K562 (cell line): ENCODE measurements around the gene TNPO3. TPM values are rescaled to one million over a fixed set of nuclear protein-coding genes. Genes with fewer than 3 reads are reported as not detected.

Experiments
- BCOR ChIP-seq: fragments of 450-650 bp; IDR thresholded peaks from 2 replicates; pipeline ENCODE4 v1.6.1; 2016
- BMI1 ChIP-seq: fragments of 150-350 bp; IDR thresholded peaks from 2 replicates; pipeline ENCODE4 v1.6.1; 2014; ENCODE audit warnings: low read length
- ESRRA ChIP-seq: fragments of 450-650 bp; IDR thresholded peaks from 2 replicates; pipeline ENCODE4 v1.6.1; 2014; ENCODE audit warnings: low read depth, mild to moderate bottlenecking, moderate library complexity, borderline replicate concordance
- MEF2D ChIP-seq: conservative IDR thresholded peaks from 2 replicates; pipeline ENCODE4 v1.6.1; 2016; ENCODE audit warnings: low read depth, missing genetic modification characterization, missing compliant biosample characterization
- PHF20 ChIP-seq: fragments of 450-650 bp; IDR thresholded peaks from 2 replicates; pipeline ENCODE4 v1.6.1; 2018; ENCODE audit not compliant: partially characterized antibody
- PTRF ChIP-seq: fragments of 450-650 bp; IDR thresholded peaks from 2 replicates; pipeline ENCODE4 v1.6.1; 2016; ENCODE audit warnings: mild to moderate bottlenecking, missing genetic modification characterization, missing compliant biosample characterization
- SMAD1 ChIP-seq: fragments of 150-350 bp; IDR thresholded peaks from 2 replicates; pipeline ENCODE4 v1.6.1; 2014; ENCODE audit warnings: low read length, low read depth; ENCODE audit not compliant: partially characterized antibody
- THRAP3 ChIP-seq: fragments of 450-650 bp; IDR thresholded peaks from 2 replicates; pipeline ENCODE4 v1.6.1; 2016; ENCODE audit warnings: mild to moderate bottlenecking, inconsistent platforms, borderline replicate concordance
- ZBTB7A ChIP-seq: IDR thresholded peaks from 2 replicates; pipeline ENCODE4 v1.6.1; 2011; ENCODE audit warnings: low read depth, mild to moderate bottlenecking, low read length, moderate library complexity, borderline replicate concordance; ENCODE audit not compliant: control insufficient read depth
- ZKSCAN1 ChIP-seq: fragments of 150-350 bp; IDR thresholded peaks from 2 replicates; pipeline ENCODE4 v1.6.1; 2016; ENCODE audit warnings: low read depth, low read length
- ZNF24 ChIP-seq: fragments of 450-650 bp; IDR thresholded peaks from 2 replicates; pipeline ENCODE4 v1.6.1; 2016
- ZNF583 ChIP-seq: fragments of 250-450 bp; sonication (Bioruptor Pico); IDR thresholded peaks from 2 replicates; pipeline ENCODE4 v1.4.0; 2020
- ZNF785 ChIP-seq: fragments of 250-450 bp; sonication (Bioruptor Pico); IDR thresholded peaks from 2 replicates; pipeline ENCODE4 v1.4.0; 2020; ENCODE audit warnings: mild to moderate bottlenecking
- polyA plus RNA-seq, 8 experiments: library from polyadenylated mRNA; depleted of rRNA in 4 of 8; stranded (reverse) in 5 of 8; unstranded in 3 of 8; fragments of >200 nt; fragmentation: Nextera tagmentation in 2 of 8; fragmentation: Illumina TruSeq in 1 of 8; extraction: Ambion mirVana in 2 of 8; extraction: Trizol in 1 of 8; gene quantifications; 2 replicates each; pipeline versions ENCODE4 v1.2.1 to v1.2.3, GENCODE V29; 2011 to 2014; ENCODE audit warnings: inconsistent platforms in 1 of 8, missing spikeins in 1 of 8
- total RNA-seq, 7 experiments: library from RNA; depleted of rRNA in 6 of 7; stranded (reverse); fragments of >200 nt in 6 of 7; fragmentation: Illumina TruSeq in 2 of 7; extraction: Trizol in 2 of 7; gene quantifications; 2 replicates each; pipeline versions ENCODE4 v1.2.1 to v1.2.3, GENCODE V29; 2011 to 2021; ENCODE audit warnings: low replicate concordance in 1 of 7
- TF ChIP-seq, protein P1 (sequence below): fragments of 450-650 bp; IDR thresholded peaks from 2 replicates; pipeline ENCODE4 v1.6.1; 2016; ENCODE audit warnings: borderline replicate concordance
- TF ChIP-seq, protein P2 (sequence below): sonication (generic); IDR thresholded peaks from 2 replicates; pipeline ENCODE4 v1.6.1; 2016
- TF ChIP-seq, protein P3 (sequence below), 3 experiments: fragments of 200-800 bp in 1 of 3; fragments of 250-450 bp in 1 of 3; fragments of 450-650 bp in 1 of 3; sonication (Bioruptor Pico) in 1 of 3; sonication (Bioruptor generic) in 1 of 3; formaldehyde crosslinking in 1 of 3; IDR thresholded peaks; 2 replicates each; pipeline versions ENCODE4 v1.6.1 to v1.8.0; 2016 to 2022; ENCODE audit warnings: mild to moderate bottlenecking in 2 of 3, missing genetic modification characterization in 2 of 3, missing compliant biosample characterization in 1 of 3, moderate library complexity in 1 of 3
- TF ChIP-seq, protein P4 (sequence below): sonication (generic); formaldehyde crosslinking; IDR thresholded peaks from 2 replicates; pipeline ENCODE4 v1.8.1; 2023; ENCODE audit warnings: mild to moderate bottlenecking, missing genetic modification reagents

The TNPO3 gene
- total and polyA plus RNA-seq, 9 of the 15 experiments (the other 6 are each of a cell fraction or from before 2014, with no cell fraction given): 35.8 to 125 (median 110) TPM

DNA sequence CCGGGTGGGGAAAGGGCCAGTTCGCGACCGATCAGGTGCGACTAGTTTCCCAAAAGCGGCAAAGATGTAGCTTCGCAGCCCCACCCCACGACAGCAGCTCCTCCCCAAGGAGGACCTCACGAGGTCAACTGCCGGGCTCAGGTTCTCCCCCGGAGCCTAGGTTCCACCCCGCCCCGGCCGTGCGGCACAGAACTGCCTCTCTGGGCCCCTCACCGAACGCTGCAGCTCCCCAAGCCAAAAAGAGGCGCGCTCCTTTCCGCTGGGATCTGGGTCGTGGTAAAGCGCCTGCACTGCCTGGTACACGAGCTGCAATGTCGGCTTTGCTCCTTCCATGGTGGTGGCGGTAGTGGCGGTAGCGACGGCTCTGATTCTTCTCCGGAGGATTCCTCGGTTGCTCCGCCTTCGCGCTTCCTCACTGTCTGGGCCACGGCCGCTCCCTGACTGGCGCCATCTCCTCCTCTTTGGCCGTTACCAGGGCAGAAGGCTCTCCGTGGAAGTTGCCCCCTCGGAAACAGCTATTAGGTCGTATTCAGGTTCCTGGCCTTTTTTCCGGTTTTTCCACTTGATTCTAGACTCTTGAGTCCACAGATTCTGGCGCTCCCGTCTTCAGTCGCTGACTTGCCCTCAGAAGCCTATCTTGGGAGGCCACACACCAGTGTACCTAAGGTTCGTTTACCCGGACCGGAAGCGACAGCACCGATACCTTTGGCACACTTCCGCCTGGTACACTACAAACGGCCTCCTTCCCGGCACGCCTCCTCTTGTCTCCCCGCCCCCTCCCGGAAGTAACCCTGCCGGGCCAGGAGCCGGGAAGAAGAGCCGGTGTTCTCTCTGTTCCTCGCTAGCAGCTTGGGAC lies at the start of gene TNPO3 (continued):
- no peak for TF ChIP-seq ZNF785
- TF ChIP-seq ZBTB7A: peak; percentile 35; the same call in 1 of the 2 replicates
- no peak for TF ChIP-seq PTRF (tag)
- TF ChIP-seq, protein P1, sequence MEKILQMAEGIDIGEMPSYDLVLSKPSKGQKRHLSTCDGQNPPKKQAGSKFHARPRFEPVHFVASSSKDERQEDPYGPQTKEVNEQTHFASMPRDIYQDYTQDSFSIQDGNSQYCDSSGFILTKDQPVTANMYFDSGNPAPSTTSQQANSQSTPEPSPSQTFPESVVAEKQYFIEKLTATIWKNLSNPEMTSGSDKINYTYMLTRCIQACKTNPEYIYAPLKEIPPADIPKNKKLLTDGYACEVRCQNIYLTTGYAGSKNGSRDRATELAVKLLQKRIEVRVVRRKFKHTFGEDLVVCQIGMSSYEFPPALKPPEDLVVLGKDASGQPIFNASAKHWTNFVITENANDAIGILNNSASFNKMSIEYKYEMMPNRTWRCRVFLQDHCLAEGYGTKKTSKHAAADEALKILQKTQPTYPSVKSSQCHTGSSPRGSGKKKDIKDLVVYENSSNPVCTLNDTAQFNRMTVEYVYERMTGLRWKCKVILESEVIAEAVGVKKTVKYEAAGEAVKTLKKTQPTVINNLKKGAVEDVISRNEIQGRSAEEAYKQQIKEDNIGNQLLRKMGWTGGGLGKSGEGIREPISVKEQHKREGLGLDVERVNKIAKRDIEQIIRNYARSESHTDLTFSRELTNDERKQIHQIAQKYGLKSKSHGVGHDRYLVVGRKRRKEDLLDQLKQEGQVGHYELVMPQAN: peak; percentile 92
- TF ChIP-seq BCOR: peak; percentile 88
- peak; percentile 77 for TF ChIP-seq ESRRA
- peak; percentile 71 for TF ChIP-seq SMAD1
- TF ChIP-seq PHF20: peak; percentile 98
- peak; percentile 71 for TF ChIP-seq ZNF24
- TF ChIP-seq THRAP3: peak; percentile 96
- TF ChIP-seq MEF2D (tag): peak; percentile 60
- TF ChIP-seq ZNF583: peak; percentile 77; the same call in 1 of the 2 replicates
- TF ChIP-seq BMI1: peak; percentile 57; the same call in 1 of the 2 replicates
- TF ChIP-seq, protein P2, sequence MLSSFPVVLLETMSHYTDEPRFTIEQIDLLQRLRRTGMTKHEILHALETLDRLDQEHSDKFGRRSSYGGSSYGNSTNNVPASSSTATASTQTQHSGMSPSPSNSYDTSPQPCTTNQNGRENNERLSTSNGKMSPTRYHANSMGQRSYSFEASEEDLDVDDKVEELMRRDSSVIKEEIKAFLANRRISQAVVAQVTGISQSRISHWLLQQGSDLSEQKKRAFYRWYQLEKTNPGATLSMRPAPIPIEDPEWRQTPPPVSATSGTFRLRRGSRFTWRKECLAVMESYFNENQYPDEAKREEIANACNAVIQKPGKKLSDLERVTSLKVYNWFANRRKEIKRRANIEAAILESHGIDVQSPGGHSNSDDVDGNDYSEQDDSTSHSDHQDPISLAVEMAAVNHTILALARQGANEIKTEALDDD: 0 out of 2 replicates have a peak, but pooled peaks have one; percentile 60
- 0 out of 2 replicates have a peak, but pooled peaks have one; percentile 50 for TF ChIP-seq ZKSCAN1
- TF ChIP-seq, protein P3, sequence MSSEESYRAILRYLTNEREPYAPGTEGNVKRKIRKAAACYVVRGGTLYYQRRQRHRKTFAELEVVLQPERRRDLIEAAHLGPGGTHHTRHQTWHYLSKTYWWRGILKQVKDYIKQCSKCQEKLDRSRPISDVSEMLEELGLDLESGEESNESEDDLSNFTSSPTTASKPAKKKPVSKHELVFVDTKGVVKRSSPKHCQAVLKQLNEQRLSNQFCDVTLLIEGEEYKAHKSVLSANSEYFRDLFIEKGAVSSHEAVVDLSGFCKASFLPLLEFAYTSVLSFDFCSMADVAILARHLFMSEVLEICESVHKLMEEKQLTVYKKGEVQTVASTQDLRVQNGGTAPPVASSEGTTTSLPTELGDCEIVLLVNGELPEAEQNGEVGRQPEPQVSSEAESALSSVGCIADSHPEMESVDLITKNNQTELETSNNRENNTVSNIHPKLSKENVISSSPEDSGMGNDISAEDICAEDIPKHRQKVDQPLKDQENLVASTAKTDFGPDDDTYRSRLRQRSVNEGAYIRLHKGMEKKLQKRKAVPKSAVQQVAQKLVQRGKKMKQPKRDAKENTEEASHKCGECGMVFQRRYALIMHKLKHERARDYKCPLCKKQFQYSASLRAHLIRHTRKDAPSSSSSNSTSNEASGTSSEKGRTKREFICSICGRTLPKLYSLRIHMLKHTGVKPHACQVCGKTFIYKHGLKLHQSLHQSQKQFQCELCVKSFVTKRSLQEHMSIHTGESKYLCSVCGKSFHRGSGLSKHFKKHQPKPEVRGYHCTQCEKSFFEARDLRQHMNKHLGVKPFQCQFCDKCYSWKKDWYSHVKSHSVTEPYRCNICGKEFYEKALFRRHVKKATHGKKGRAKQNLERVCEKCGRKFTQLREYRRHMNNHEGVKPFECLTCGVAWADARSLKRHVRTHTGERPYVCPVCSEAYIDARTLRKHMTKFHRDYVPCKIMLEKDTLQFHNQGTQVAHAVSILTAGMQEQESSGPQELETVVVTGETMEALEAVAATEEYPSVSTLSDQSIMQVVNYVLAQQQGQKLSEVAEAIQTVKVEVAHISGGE (CRISPR knock-in tag; IDR thresholded peaks at IDR 0.05): peak; percentile 98 to 99 (median 99)
- TF ChIP-seq, protein P4, sequence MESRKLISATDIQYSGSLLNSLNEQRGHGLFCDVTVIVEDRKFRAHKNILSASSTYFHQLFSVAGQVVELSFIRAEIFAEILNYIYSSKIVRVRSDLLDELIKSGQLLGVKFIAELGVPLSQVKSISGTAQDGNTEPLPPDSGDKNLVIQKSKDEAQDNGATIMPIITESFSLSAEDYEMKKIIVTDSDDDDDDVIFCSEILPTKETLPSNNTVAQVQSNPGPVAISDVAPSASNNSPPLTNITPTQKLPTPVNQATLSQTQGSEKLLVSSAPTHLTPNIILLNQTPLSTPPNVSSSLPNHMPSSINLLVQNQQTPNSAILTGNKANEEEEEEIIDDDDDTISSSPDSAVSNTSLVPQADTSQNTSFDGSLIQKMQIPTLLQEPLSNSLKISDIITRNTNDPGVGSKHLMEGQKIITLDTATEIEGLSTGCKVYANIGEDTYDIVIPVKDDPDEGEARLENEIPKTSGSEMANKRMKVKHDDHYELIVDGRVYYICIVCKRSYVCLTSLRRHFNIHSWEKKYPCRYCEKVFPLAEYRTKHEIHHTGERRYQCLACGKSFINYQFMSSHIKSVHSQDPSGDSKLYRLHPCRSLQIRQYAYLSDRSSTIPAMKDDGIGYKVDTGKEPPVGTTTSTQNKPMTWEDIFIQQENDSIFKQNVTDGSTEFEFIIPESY (CRISPR knock-in tag): peak; percentile 74
